GM11168 (cell line): Measurements from ENCODE around the gene CDH6.

Experiments
- in situ Hi-C: fragments of 300-500 bp; cut with MboI; formaldehyde crosslinking; loops from one replicate; pipeline ENCODE4 v1.12.0; 2022; ENCODE audit warnings: low sequenced_read_pairs; ENCODE audit not compliant: unreplicated experiment

The CDH6 gene

DNA sequence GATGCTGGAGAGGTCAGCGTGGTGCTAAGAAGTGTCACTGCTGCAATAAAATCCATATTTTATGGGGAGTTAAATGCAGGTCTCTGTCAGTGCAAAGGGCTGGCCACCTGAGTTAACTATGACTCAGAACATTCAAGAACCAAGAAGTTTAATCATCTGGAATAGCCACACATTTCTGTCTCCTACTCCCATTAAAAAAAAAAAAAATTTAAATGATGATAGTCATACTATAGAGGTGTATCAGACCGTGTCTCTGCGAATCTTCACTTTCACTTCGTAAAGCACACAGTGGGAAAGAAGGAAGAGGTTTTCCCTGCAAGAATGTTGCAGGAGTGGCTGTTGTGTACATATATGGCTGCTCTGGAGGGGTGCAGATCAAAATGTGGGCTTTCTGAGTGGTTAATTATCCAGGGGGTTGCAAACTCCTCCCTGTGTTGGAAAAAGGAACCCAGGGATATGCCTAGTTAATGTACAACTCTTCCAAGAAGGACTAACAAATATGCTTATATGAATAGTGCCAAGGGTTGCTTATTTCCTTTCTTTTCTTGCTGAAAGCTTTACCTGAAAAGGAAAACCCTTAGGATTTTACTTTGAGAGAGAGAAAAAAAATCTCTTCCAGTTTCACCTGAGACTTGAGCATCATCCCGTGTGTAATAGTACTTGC is 1.5 kb downstream of the CDH6 start:
- in situ Hi-C loops, result no loop called here

GRCh38 chr5:31196309-31196708 is 2.8 kb downstream of the CDH6 start:
- in situ Hi-C loops, result no loop called here

DNA sequence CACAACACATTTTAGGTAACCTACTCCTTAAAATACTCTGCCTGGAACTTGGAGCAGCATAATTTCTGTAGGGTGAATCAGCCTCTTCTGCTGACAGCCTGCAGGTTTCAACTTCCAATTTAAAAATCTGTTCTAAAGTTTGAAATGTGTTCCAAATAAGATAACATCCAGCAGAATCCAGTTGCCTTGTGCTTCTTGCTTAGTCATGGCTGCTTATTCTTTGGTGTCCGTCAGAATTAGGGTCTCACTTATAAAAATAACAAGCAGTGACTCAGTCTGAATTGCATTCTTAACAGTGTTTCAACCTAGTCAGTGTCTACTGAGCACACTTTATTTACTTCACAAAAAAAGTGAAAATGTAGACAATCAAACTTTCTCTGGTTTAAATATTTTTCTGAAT is 3.7 kb downstream of the CDH6 start:
- in situ Hi-C loops, result no loop called here

DNA sequence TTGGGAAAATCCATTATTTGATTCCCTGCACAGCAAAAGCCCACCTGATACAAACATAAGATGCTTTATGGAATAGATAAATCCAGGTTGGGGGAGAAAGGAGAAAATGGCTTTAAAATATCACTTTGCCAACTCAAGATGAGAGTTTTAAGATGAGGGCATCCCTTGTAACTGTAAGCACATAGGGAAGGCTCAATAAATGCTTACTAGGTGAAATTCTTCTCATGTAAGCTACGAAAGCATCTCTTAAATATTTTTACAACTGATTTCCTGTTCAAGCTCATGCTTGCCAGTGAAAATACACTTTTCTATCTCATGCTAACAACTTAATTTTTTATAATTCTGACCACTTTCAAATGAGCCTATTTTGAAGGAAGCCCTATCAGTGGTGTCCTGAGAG is 11.5 kb downstream of the CDH6 start:
- in situ Hi-C loops, result no loop called here

DNA sequence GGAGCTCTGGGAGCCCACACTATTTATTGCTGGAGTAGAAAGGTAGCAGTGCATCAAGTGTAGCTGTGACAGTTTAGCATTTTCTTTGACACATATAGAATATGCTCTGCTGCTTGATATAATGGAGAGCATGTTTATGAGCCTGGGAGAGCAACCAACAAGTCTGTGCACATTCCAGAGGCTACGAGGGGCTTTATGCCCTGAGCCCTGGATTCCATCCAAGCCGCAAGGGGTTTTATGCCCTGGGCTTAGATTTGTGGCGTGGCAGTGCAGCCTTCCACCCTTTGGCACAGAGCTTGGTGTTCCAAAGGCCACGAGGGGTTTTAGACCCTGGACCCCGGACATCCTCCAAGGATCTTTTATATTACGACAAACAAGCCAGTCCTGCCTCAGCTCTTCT is 14.6 kb downstream of the CDH6 start:
- in situ Hi-C loops, result no loop called here

DNA sequence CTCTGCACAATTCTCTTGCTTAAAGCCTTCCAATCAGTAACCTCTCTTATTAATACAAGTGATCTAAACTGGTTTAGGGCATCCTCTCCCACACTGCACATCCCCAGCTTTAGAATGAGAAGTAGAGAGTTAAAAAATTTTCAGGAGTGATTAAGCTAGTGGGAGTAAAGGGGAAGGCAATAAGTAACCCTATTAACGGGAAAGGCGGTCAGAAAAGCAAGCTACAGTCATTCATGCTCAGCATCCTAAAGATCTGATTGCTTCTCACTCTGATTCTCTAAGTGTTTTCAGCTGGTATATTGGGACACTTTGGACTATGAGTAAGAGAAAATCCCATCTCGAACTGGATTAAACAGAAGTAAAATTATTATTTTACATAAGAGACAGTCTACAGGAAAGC is 15.8 kb downstream of the CDH6 start:
- in situ Hi-C loops, result no loop called here

DNA sequence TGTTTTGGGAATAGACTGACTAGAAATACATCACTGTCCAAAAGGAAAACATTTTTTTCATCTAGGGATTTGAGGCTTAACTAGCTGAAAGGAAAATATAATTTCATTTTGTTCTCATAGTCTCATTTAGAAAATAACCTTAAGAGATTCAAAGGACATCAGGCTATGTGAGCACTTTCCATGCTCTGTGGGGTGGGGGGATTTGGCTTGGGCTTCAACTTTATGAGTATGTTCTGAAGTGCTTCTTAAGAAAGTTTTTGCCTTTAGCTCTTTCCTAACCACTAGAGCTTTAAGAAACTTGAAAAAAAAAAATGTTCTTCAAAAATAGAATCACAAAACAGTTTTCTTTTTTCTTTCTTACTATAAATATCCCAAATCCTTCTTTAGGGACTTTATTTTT is 17.6 kb downstream of the CDH6 start:
- in situ Hi-C loops, result no loop called here

GRCh38 chr5:31213257-31213656 is 19.8 kb downstream of the CDH6 start:
- in situ Hi-C loops, result no loop called here

GRCh38 chr5:31213705-31214121 is 20.2 kb downstream of the CDH6 start:
- in situ Hi-C loops, result no loop called here

- in situ Hi-C loops, result no loop called here
Measured at GRCh38 chr5:31214229-31214628, 20.7 kb downstream of the CDH6 start.

GRCh38 chr5:31215236-31215635 is 21.8 kb downstream of the CDH6 start:
- in situ Hi-C loops, result no loop called here

GRCh38 chr5:31217446-31217845 is 24.0 kb downstream of the CDH6 start:
- in situ Hi-C loops, result no loop called here

- in situ Hi-C loops, result no loop called here
Measured at GRCh38 chr5:31218978-31219377, 25.5 kb downstream of the CDH6 start.

DNA sequence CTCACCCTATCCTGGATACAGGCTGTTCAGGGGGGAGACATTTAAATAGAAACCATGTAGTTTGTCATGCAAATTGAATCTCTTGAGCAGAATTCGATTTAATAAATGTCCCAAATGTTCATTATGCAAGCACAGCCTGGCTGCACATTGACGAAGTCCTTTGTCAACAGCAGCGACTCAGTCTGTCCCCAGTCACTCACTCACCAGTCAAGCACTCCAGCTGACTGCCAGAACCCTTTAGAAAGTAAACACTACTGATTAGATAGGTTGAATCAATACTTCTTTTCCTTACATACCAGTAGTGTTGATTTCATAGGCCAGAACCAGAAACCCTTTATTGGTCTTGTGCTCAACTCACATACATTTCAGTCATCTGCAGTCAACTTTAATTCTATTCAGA is 27.5 kb downstream of the CDH6 start:
- in situ Hi-C loops, result no loop called here

GRCh38 chr5:31225118-31225517 is 31.6 kb downstream of the CDH6 start:
- in situ Hi-C loops, result no loop called here

DNA sequence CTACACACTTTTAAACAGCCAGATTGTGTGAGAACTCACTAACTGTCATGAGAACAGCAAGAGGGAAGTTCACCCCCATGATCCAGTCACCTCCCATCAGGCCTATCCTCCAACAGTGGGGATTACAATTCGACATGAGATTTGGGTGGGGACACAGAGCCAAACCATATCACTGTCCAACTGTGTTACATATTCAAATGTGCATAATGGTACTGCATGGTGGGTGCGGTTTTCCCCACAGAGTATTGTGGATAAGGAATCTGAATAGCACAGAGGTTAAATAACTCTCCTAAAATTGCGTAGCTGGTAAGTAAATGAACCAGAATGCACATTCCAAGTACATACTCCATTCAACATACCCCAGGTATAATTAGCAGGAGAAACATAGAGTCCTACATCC is 32.1 kb downstream of the CDH6 start:
- in situ Hi-C loops, result no loop called here

- in situ Hi-C loops, result no loop called here
Measured at GRCh38 chr5:31226651-31227050, 33.2 kb downstream of the CDH6 start.

DNA sequence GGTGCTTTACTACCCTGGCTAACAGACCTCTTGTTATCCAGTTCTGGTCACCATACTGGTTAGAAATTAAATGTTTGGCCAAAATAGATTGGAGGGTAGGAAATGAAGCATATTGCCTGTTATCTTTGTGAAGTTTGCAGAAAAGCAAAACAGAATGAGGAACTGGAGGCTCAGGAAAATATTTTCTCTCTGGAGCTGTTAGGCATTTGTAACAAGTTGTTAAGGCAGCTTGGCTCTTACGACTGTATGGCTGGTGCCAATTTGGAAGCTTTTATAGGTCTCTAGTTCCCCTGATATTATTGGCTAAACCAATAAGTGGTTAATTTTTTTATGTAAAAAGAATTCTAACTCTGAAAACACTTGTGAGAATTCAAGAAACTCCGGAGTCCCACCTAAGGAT is 35.8 kb downstream of the CDH6 start:
- in situ Hi-C loops, result no loop called here

DNA sequence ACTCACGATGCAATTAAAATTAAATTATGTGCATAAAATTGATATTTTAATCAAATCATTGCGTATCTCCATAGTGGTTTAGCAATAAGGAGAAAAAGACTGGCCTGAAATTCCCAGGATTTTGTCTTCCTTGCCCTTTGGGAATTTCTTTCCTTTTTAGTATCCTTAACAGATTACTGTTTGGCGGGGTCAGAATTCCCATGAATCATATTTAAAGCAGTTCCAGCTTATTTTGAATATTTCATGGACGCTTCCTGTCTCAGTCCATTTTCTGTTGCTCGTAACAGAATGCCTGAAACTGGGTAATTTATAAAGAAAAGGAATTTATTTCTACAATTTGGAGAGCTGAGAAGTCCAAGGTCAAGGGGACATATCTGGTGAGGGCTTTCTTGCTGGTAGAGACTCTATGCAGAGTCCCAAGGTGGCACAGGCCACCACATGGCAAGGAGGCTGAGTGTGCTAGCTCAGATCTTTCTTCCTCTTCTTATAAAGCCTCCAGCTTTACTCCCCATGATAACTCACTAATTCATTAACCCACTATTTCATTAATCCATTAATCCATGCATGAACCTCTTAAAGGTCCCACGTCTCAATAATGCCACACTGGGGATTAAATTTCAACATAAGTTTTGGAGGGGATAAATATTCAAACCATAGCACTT is 37.8 kb downstream of the CDH6 start:
- in situ Hi-C loops, result no loop called here

- in situ Hi-C loops, result no loop called here
Measured at GRCh38 chr5:31232273-31232888, 38.9 kb downstream of the CDH6 start.

GRCh38 chr5:31235381-31235780 is 41.9 kb downstream of the CDH6 start:
- in situ Hi-C loops, result no loop called here

DNA sequence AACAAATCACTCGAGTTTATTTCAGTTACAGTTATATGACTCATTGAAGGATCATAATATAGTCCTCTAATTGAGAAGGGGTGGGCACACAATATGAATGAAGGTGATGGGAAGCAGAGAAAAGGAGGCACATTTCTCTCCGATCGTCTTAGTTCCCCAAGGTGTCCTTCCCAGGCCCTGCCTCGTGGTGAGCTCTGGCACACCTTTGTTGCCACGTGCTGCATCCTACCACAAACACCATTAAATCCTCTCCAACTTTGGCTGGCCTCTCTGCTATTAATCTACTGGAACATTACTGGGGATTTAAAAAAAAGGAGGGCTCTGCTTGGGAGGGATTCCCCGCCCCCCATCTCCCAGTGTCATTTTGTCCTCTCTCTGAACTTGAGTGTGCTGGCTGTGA is 42.9 kb downstream of the CDH6 start:
- in situ Hi-C loops, result no loop called here
